Measurements from ENCODE around the gene NFATC1.
"Not testable (repeated sequence)": the region's sequence is repeated elsewhere in the genome, so short reads cannot be mapped to it uniquely, and the experiment has no call there.

Gene NFATC1

GRCh38 chr18:79374408-79375171 lies 21.1 kb upstream of the NFATC1 start:
- H3K4me3 ChIP-seq (ENCODE audit: low read depth, low read length), result no peak overlapping the region
- DNase-seq (ENCODE audit: low read depth), result no peak

DNA sequence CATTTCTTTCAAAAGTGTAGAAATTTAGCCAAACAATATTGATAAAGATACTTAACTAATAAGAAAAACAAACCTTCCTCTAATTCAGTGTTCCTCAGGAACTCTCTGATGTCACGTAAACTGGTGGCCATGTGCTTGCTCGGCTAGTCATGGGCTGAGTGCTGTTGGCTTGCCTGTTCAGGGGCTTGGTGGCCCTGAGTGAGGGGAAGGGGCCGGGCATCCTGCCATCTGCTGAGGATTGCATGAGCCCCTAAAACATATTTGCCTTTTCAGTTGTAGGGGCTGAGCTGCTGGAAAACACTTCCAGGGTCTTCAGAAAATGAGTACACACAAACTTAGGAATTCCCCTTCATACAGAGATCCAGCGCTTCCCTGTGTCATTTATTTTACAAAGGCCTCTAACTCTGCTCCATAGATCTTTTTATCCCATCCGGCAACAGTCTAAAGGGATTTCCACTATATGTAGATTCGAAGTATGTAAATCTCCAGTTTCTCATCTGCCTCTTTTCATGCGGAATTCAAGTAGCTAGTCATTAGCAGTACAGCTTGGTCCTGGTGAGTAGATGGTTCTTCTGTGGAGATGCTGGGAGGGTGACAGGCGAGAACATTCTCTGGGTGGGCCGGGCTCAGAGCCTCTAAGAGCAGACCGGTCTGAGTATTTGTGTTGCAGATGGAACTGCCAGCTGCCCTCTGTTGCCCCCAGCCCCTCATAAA lies 20.1 kb upstream of the NFATC1 start:
- no peak for DNase-seq (ENCODE audit: low read depth)
- H3K4me3 ChIP-seq (ENCODE audit: low read depth, low read length), result no peak overlapping the region

GRCh38 chr18:79376661-79377060 lies 19.1 kb upstream of the NFATC1 start:
- not testable (repeated sequence) for H3K4me3 ChIP-seq (ENCODE audit: low read depth, low read length); DNase-seq (ENCODE audit: low read depth)

- no peak overlapping the region for H3K4me3 ChIP-seq (ENCODE audit: low read depth, low read length)
- DNase-seq (ENCODE audit: low read depth), result no peak
Measured at GRCh38 chr18:79377187-79377891, 18.4 kb upstream of the NFATC1 start.

DNA sequence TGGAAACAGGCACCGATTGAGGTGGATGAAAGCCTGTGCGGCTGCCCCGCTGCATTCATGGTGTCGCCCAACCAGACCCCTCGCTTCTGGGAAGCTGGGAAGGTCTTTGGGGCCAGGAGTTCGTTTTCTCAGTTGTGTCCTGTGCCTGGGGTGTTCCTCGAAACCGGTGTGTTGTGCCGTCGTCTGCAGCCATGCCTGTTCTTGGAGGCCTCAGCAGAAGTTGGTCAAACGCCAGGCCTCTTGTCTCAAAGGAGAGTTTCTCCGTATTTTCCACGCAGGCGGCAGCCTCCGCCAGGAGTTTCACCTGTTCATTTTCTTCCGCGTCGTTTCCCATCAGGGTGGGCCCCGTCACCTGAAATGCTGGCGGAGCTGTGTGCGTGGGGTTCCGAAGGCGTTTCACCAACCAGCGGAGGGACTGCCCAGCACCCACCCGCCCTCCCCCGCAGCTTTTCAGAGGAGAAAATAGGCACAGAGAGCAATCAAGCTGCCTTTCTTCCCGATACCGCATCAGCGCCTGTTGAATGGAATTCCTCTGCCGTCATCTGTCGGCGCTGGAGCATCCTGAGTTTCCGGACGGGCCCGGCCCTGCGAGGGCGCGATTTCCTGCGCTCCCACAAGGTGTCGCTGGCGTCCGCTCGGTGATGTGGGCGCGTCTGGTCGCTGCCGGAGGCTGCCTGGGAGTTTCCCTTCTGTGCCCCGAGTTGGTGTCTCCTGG lies 17.0 kb upstream of the NFATC1 start:
- no peak overlapping the region for H3K4me3 ChIP-seq (ENCODE audit: low read depth, low read length)
- no peak for DNase-seq (ENCODE audit: low read depth)

- no peak for DNase-seq (ENCODE audit: low read depth)
- H3K4me3 ChIP-seq (ENCODE audit: low read depth, low read length), result no peak overlapping the region
Measured at GRCh38 chr18:79379251-79379905, 16.4 kb upstream of the NFATC1 start.

DNA sequence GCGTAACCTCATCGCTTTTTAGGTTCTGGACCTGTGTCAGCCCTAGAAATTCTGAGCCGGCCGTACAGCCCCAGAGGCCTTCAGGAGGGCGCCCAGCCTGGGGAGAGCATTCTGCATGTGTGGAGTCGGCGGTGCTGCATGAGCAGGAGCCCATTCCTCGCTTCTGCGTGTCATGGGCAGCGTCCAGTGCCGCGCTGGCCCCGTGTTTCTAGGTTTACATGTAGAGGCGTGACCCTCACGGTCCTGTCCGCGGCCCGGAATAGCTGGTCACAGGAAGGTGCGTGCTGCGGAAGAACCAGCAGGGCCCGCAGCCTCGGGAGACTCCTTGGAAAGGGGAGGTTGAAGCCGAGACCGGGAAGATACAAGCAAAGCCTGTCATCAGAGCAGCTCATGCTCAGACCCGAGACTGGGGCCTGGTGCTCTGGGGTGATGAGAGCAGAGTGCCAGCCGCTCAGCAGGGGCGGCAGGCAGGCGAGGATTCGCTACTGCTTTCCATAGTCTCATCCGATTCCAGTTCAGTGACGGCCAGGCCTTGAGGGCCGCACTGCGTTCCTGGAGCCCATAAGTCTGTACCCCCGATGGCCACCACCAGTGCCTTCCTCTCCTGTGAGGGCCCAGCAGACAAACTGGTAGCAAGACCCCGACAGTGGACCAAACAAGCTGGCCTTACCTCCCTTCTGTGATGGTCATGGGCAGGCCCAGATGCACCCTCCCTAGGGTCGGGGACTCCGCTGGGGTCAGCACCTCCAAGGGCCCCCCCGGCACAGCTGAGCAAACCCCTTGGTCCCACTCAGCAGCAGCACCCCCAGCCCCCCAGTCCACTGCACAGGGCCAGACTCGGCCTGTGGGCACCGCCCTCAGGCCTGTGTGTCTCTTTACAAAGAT lies 15.6 kb upstream of the NFATC1 start:
- no peak overlapping the region for H3K4me3 ChIP-seq (ENCODE audit: low read depth, low read length)

GRCh38 chr18:79380816-79381806 lies 14.6 kb upstream of the NFATC1 start:
- H3K4me3 ChIP-seq (ENCODE audit: low read depth, low read length), result no peak overlapping the region
- no peak for DNase-seq (ENCODE audit: low read depth)

More for the DNA sequence above, 15.6 kb upstream of the NFATC1 start:
- no peak for DNase-seq (ENCODE audit: low read depth)

DNA sequence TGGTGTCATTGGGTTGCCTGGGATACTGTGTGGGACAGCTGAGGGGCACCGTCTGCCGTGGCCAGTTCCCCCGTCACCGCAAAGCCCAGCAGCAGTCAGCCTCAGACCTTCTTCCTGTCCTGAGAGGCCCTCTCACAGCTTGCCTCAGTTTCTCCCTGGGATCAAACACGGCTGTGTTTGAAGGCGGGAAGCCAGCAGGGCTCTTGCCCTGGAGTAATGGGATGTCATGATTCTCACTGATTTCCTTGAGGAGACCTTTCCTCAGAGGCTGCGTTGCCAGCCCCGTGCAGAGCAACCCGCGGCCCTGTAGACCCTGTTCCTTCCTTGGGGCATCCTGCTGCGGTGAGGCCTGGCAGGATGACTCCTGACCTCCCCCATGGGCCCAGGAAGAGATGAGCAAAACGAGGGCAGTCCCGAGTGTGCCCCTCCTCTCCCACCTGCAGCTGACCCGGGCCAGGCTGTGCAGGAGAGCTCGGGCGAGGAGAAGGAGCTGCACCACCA lies 13.9 kb upstream of the NFATC1 start:
- no peak for DNase-seq (ENCODE audit: low read depth)
- no peak overlapping the region for H3K4me3 ChIP-seq (ENCODE audit: low read depth, low read length)

GRCh38 chr18:79382681-79383387 lies 12.9 kb upstream of the NFATC1 start:
- no peak overlapping the region for H3K4me3 ChIP-seq (ENCODE audit: low read depth, low read length)
- DNase-seq (ENCODE audit: low read depth), result no peak

- no peak for DNase-seq (ENCODE audit: low read depth)
- H3K4me3 ChIP-seq (ENCODE audit: low read depth, low read length), result no peak overlapping the region
Measured at GRCh38 chr18:79383388-79384056, 12.2 kb upstream of the NFATC1 start.

DNA sequence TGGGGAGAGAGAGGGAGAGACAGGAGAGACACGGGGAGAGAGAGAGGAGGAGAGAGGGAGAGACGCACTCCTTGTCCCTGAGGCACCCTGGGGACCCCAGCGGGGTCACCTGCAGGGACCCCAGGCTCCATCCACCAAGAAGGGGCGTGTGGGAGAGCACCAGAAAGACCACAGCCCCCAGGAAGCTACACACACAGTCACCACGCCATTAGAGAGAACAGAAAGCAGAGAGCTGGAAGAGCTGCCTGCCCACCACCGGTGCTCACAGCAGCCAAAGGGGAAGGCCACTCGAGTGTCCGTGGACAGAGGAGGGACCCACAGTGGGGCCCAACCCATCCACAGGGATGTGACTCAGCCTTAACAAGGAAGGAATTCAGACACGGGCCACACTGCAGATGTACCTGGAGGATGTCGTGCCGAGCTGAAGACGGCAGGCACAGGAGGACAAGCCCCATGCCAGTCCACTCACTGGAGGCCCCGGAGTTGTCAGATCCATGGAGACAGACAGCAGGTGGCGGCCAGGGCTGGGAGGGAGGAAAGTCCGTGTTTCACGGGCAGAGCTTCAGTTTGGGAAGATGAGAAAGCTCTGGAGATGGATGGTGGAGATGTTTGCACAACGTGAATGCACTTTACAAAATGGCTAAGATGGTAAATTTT lies 11.5 kb upstream of the NFATC1 start:
- no peak for DNase-seq (ENCODE audit: low read depth)
- H3K4me3 ChIP-seq (ENCODE audit: low read depth, low read length), result no peak overlapping the region

GRCh38 chr18:79384834-79385233 lies 10.9 kb upstream of the NFATC1 start:
- H3K4me3 ChIP-seq (ENCODE audit: low read depth, low read length), result no peak overlapping the region
- DNase-seq (ENCODE audit: low read depth), result no peak

- no peak for DNase-seq (ENCODE audit: low read depth)
- no peak overlapping the region for H3K4me3 ChIP-seq (ENCODE audit: low read depth, low read length)
Measured at GRCh38 chr18:79385326-79385707, 10.4 kb upstream of the NFATC1 start.

DNA sequence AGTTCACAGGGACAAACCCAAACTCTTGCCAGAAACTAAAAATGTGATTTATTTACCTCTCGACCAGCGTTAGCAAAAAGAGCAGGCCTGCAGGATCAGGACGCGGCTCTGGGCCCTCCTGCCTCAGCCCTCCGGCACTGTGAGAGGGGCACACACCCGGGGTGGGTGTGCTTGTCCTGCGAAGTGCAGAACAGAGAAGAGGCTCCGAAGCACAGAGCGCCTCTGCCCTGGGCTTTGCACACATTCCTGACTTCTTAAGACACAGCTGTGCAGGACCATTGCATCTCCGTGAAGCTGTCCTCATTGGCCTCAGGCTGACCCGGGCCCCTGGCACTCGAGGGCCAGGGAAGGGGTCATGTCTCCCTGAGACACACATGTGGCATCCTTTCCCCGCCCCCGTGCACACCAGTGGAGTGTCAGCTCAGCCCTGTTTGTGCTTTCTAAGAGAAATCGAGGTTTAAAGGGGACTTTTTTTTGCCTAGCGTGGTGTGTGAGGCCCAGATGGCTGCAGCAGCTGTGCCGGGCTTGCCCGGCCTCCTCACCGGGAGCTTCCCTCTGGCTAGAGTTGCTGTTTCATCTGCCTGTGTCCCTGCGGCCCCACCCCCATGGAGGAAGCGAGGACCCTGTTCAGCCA lies 9.9 kb upstream of the NFATC1 start:
- no peak overlapping the region for H3K4me3 ChIP-seq (ENCODE audit: low read depth, low read length)
- DNase-seq (ENCODE audit: low read depth), result no peak

All from skeletal muscle cell (primary cell).